ENCODE results near the gene FXYD3. TPM values are rescaled to one million over a fixed set of nuclear protein-coding genes. Genes with fewer than 3 reads are reported as not detected.

The FXYD3 gene
- total RNA-seq, 1 donor from 2014 or later: not detected

DNA sequence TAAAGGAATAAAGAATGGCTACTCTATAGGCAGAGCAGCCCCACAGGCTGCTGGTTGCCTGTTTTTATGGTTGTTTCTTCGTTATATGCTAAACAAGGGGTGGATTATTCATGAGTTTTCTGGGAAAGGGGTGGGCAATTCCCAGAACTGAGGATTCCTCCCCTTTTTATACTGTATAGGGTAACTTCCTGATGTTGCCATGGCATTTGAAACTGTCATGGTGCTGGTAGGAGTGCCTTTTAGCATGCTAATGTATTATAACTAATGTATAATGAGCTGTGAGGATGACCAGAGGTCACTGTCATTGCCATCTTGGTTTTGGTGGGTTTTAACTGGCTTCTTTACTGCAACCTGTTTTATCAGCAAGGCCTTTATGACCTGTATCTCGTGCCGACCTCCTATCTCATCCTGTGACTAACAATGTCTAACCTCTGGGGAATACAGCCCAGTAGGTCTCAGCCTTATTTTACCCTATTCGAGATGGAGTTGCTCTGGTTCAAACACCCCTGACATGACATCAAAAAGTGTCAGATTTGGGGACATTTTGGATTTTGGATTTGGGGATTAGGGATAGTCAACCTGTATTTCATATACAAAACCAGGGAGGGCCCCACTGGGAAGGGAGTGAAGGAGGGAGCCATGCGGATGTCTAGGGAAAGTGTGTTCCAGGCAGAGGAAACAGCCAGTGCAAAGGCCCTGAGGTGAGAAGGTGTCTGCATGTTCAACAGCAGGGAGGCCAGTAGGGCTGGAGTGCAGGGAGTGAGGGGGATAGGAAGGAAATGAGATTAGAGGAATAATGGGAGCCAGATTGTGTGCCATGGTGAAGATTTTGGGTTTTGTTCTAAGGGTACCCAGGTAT is 49.8 kb downstream of the FXYD3 start:
- TF ChIP-seq CTCF (IDR thresholded peaks at IDR 0.05; ENCODE audit: insufficient read depth, low read depth, low read length): no peak
- no peak for FAIRE-seq
- no peak for DNase-seq (ENCODE audit: low read depth)
- Mint-ChIP-seq H3K4me1 (ENCODE audit: low read depth, unreplicated experiment) (peaks cover 4% of the 10 kb centered on the region), H3K36me3 (ENCODE audit: low read depth, unreplicated experiment) (peaks cover 54% of the 10 kb centered on the region), H3K27me3 (ENCODE audit: low read depth, unreplicated experiment) (no peaks in the 10 kb centered on the region), H3K9me3 (ENCODE audit: unreplicated experiment) (peaks cover 33% of the 10 kb centered on the region), H3K4me3 (ENCODE audit: unreplicated experiment) (no peak overlapping the region), H3K27ac (ENCODE audit: unreplicated experiment) (no peak overlapping the region)
- Histone ChIP-seq H3K27me3 (ENCODE audit: insufficient read depth, low read length) (no peaks in the 10 kb centered on the region), H3K36me3 (ENCODE audit: insufficient read depth, low read length) (peaks cover 62% of the 10 kb centered on the region), H3K9ac (ENCODE audit: low read length) (no peak overlapping the region), H3K9me3 (ENCODE audit: insufficient read depth, low read depth, low read length) (peaks cover 18% of the 10 kb centered on the region), H3K4me1 (ENCODE audit: insufficient read depth, low read length) (no peaks in the 10 kb centered on the region), H3K4me2 (ENCODE audit: low read length) (no peak overlapping the region), H2AFZ (ENCODE audit: low read depth, low read length) (no peak overlapping the region), H3K79me2 (ENCODE audit: insufficient read depth, low read length) (no peaks in the 10 kb centered on the region), H3K27ac (ENCODE audit: low read depth, low read length) (no peak overlapping the region), H3K4me3 (ENCODE audit: insufficient read depth, low read depth, low read length) (no peak overlapping the region), H4K20me1 (ENCODE audit: insufficient read depth, low read length) (peaks cover 4% of the 10 kb centered on the region)

DNA sequence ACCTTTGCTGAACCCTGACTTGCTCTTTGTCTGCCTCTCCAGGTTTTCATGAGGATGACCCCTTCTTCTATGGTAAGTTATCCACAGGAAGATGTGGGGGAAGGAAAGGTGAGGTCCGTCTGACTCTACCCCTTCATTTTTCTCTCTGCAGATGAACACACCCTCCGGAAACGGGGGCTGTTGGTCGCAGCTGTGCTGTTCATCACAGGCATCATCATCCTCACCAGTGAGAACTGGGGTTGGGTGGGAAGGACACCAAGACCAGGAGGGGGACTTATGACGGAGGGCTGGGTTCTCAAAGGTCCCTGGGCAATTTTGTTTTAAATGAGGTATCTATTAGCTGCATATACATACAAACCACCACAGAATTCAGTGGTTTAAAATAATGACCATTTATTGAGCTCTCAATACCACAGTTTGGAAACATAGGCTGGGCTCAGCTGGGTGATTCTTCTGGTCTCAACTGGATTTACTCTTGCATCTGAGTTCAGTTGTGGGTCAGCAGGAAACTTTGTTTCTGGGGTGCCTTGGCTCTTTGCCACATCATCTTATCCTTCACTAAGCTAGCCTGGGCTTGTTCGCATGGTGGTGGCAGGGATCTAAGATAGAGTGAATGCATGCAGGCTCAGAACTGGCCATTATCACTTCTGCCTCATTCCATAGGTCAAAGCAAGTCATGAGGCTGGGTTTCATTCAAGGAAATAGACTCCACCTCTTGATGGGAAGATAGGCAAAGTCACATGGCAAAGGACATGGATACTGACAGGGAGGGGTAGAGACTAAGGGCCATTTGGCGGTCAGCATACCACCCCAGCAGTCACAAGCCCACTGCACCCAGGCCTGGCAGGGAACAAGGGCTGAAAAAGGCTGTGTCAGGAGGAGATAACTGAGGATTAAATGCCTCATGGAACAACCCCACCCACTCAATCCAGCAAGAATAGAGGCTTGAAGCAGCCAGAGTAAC is 50.8 kb downstream of the FXYD3 start:
- no peak for DNase-seq (ENCODE audit: low read depth)
- Histone ChIP-seq H3K27me3 (ENCODE audit: insufficient read depth, low read length) (no peaks in the 10 kb centered on the region), H2AFZ (ENCODE audit: low read depth, low read length) (no peak overlapping the region), H3K9me3 (ENCODE audit: insufficient read depth, low read depth, low read length) (peaks cover 18% of the 10 kb centered on the region), H3K4me3 (ENCODE audit: insufficient read depth, low read depth, low read length) (no peak overlapping the region), H3K9ac (ENCODE audit: low read length) (no peak overlapping the region), H3K4me2 (ENCODE audit: low read length) (no peak overlapping the region), H4K20me1 (ENCODE audit: insufficient read depth, low read length) (peaks cover 4% of the 10 kb centered on the region), H3K27ac (ENCODE audit: low read depth, low read length) (no peak overlapping the region), H3K4me1 (ENCODE audit: insufficient read depth, low read length) (no peaks in the 10 kb centered on the region), H3K79me2 (ENCODE audit: insufficient read depth, low read length) (no peaks in the 10 kb centered on the region), H3K36me3 (ENCODE audit: insufficient read depth, low read length) (peaks cover 54% of the 10 kb centered on the region)
- FAIRE-seq: no peak
- peaks cover 4% of the 10 kb centered on the region for H3K4me1 Mint-ChIP-seq (ENCODE audit: low read depth, unreplicated experiment)
- peaks cover 50% of the 10 kb centered on the region for H3K36me3 Mint-ChIP-seq (ENCODE audit: low read depth, unreplicated experiment)
- H3K27ac Mint-ChIP-seq (ENCODE audit: unreplicated experiment): no peak overlapping the region
- TF ChIP-seq EZH2 (IDR thresholded peaks at IDR 0.05; ENCODE audit: insufficient read depth, low read length): no peak
- no peak for TF ChIP-seq CTCF (IDR thresholded peaks at IDR 0.05; ENCODE audit: insufficient read depth, low read depth, low read length)
- H3K4me3 Mint-ChIP-seq (ENCODE audit: unreplicated experiment): no peak overlapping the region
- H3K27me3 Mint-ChIP-seq (ENCODE audit: low read depth, unreplicated experiment): no peaks in the 10 kb centered on the region
- peaks cover 30% of the 10 kb centered on the region for H3K9me3 Mint-ChIP-seq (ENCODE audit: unreplicated experiment)

Data from astrocyte (in vitro differentiated cells and primary cell).